ENCODE data around the gene MT1B. TPM values are rescaled to one million over a fixed set of nuclear protein-coding genes. Genes with fewer than 3 reads are reported as not detected.

MT1B gene
- total RNA-seq, 1 donor from 2014 or later = not detected

DNA sequence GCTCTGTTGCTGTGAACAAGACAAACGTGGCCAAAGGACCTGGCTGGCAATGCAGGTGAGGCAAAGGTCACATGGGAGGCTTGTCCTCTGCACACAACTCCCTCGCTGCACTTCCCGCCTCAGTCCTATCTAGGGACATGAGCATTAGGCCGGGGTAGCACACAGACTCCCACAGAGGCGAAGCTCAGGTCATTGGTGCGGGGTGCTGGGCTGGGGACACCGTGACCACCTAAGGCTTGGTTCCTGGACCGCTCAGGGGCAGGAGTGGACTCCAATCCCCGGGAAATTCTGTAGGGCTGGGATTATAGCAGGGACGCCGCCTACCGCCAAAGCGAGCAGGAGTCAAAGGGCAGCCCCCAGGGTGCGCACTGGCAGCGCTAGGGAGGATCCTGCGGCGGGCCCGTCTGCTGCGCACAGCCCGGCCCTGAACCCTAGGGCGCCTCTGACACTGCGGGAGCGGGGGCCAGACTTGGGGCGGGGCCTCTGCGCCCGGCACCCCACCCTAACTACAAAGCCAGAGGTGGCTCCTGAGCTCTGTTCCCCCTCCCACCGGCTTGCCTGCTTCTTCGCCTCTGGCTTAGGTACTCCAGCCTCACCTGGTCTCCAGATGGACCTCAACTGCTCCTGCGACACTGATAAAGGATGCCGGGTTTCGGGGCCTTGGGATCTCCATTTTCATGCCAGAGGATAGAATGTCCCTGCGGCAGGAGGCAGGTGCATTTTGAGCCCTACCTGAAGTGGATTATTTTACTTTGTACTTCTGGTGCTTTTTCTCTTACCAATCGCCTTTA is 3.9 kb upstream of the MT1B start:
- no peak for ATAC-seq
- no peak overlapping the region for H3K27ac ChIP-seq
- peaks cover 25% of the 10 kb centered on the region for H3K27me3 ChIP-seq (ENCODE audit: low read depth)
- intact Hi-C loops (cut with DNase I) = no loop called here
- TF ChIP-seq, protein P1, sequence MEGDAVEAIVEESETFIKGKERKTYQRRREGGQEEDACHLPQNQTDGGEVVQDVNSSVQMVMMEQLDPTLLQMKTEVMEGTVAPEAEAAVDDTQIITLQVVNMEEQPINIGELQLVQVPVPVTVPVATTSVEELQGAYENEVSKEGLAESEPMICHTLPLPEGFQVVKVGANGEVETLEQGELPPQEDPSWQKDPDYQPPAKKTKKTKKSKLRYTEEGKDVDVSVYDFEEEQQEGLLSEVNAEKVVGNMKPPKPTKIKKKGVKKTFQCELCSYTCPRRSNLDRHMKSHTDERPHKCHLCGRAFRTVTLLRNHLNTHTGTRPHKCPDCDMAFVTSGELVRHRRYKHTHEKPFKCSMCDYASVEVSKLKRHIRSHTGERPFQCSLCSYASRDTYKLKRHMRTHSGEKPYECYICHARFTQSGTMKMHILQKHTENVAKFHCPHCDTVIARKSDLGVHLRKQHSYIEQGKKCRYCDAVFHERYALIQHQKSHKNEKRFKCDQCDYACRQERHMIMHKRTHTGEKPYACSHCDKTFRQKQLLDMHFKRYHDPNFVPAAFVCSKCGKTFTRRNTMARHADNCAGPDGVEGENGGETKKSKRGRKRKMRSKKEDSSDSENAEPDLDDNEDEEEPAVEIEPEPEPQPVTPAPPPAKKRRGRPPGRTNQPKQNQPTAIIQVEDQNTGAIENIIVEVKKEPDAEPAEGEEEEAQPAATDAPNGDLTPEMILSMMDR (IDR thresholded peaks at IDR 0.05) = no peak
- peaks cover 15% of the 10 kb centered on the region for H3K4me1 ChIP-seq
- no peaks in the 10 kb centered on the region for H3K36me3 ChIP-seq
- DNase-seq = no peak
- H3K9me3 ChIP-seq = no peaks in the 10 kb centered on the region
- H3K4me3 ChIP-seq = no peak overlapping the region

DNA sequence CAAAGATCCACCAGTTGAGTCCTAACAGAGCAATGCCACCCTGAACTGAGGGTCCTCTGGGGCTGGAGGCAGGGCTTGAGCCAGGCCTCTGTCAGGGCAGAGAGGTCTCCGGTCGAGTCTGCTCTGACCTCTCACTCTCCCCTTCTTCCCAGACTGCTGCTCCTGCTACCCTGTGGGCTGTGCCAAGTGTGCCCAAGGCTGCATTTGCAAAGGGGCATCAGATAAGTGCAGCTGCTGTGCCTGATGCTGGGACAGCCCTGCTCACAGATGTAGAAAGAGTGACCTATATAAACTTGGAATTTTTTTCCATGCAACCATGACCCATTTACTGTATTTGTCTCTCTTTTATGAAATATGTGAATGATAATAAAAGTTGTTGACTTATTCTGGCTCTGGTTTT is 2.4 kb upstream of the MT1B start:
- H3K27me3 ChIP-seq (ENCODE audit: low read depth) = peaks cover 25% of the 10 kb centered on the region

DNA sequence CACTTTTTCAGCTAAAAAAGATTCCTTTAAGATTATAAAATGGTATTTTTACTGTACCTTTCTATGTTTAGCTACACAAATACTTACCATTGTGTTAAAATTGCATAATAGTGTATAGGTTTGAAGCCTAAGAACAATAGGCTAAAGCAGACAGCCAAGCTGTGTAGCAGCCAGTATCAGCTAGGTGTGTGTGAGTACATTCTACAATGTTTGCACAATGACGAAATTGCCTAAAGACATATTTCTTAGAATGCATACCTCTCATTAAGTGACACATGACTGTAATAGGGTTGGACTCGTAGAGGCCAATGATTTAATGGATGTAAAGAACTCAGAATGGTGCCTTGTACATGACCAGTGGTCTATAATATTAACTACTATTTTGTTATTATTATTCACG is 1.9 kb upstream of the MT1B start:
- H3K4me1 ChIP-seq = no peaks in the 10 kb centered on the region
- no peak overlapping the region for H3K27ac ChIP-seq
- DNase-seq (no peak), ATAC-seq (no peak)
- H3K36me3 ChIP-seq = no peaks in the 10 kb centered on the region
- TF ChIP-seq, protein P1 (IDR thresholded peaks at IDR 0.05) = no peak
- H3K27me3 ChIP-seq (ENCODE audit: low read depth) = peaks cover 23% of the 10 kb centered on the region
- H3K4me3 ChIP-seq = no peak overlapping the region
- intact Hi-C loops (cut with DNase I) = no loop called here
- no peaks in the 10 kb centered on the region for H3K9me3 ChIP-seq

More for the DNA sequence above, 2.4 kb upstream of the MT1B start:
- Histone ChIP-seq H3K27ac (no peak overlapping the region), H3K4me1 (peaks cover under 1% of the 10 kb centered on the region), H3K9me3 (no peaks in the 10 kb centered on the region), H3K36me3 (no peaks in the 10 kb centered on the region), H3K4me3 (no peak overlapping the region)
- ATAC-seq (no peak), DNase-seq (no peak)
- intact Hi-C loops (cut with DNase I) = no loop called here
- TF ChIP-seq, protein P1 (IDR thresholded peaks at IDR 0.05) = no peak

DNA sequence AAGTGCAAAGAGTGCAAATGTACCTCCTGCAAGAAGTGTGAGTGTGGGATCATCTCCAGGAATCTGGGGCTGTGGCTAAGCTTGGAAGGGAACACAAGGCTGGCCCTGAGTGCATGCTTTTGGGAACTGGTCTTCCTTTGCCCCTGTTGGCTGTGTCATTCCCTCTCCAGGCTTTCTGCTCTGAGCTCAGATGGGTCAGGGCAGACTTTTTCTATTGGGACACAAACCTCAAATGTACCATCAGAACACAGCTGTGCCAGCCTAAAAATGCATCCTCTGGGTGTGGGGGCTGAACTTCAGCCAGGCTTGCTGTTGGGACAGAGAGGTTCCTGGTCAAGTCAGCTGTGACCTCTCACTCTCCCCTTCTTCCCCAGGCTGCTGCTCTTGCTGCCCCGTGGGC is 914 bp downstream of the MT1B start:
- Histone ChIP-seq H3K27ac (no peak overlapping the region), H3K9me3 (no peaks in the 10 kb centered on the region), H3K4me3 (no peak overlapping the region), H3K4me1 (no peaks in the 10 kb centered on the region), H3K27me3 (ENCODE audit: low read depth) (peaks cover 12% of the 10 kb centered on the region), H3K36me3 (no peaks in the 10 kb centered on the region)
- intact Hi-C loops (cut with DNase I) = no loop called here
- DNase-seq = no peak
- ATAC-seq = no peak
- TF ChIP-seq, protein P1 (IDR thresholded peaks at IDR 0.05) = no peak

DNA sequence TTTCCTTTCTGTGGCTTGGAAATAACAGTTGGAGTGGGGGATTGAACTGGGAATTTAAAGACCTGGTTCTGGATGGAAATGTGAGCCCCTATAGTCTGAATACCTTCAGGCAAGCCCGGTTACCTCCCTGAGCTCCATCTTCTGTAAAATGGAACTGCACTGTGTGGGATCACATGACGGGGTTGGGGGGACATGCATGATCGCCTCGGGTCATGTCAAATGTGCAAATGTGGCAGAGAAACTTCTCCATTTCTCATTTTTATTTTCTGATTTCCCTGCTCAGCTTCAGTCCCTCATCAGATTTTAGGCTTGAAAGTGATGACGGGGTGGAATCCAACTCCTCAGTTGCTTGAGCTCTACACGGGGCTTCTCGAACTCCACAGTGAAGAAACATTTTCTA is 1.5 kb downstream of the MT1B start:
- Histone ChIP-seq H3K4me1 (peaks cover 3% of the 10 kb centered on the region), H3K27me3 (ENCODE audit: low read depth) (peaks cover 6% of the 10 kb centered on the region), H3K27ac (no peak overlapping the region), H3K4me3 (no peak overlapping the region), H3K9me3 (no peaks in the 10 kb centered on the region), H3K36me3 (no peaks in the 10 kb centered on the region)
- ATAC-seq (no peak), DNase-seq (no peak)
- TF ChIP-seq, protein P1 (IDR thresholded peaks at IDR 0.05) = no peak
- intact Hi-C loops (cut with DNase I) = no loop called here

Measured in lower lobe of right lung (tissue), 2 donors.